Right ventricle myocardium superior (tissue), 1 donor: Measurements from ENCODE around the gene NGB. TPM values are rescaled to one million over a fixed set of nuclear protein-coding genes. Genes with fewer than 3 reads are reported as not detected.

ENCODE experiments used
- ATAC-seq: fragments of 200-7000 bp; cut with Tn5 transposase; one replicate; pipeline ENCODE4 v1.9.1; 2020; ENCODE audit warnings: mild to moderate bottlenecking; ENCODE audit not compliant: poor library complexity
- DNase-seq: peaks from one replicate; pipeline ENCODE4 v3.0.0-alpha.2; 2020
- intact Hi-C: fragments of 100-400 bp; cut with DNase I; formaldehyde crosslinking; loops from one replicate; pipeline ENCODE4 v1.11.2; 2022
- microRNA-seq: library from miRNA; unstranded; fragments of <30 nt; microRNA quantifications from one replicate; pipeline ENCODE4 v1.2.0, GENCODE V29; 2020
- total RNA-seq: library from RNA; stranded (reverse); fragmentation: NEBNext Ultra II Directional; extraction: Animal tissue kit (Norgen Biotek cat#: 25700); gene quantifications from one replicate; pipeline ENCODE4 v1.2.1, GENCODE V29; 2021
- donor health status: DM: no; HTN: yes; CAD: no; lungs with severe emphysema.

The NGB gene
- total RNA-seq, 1 donor from 2014 or later, result not detected

DNA sequence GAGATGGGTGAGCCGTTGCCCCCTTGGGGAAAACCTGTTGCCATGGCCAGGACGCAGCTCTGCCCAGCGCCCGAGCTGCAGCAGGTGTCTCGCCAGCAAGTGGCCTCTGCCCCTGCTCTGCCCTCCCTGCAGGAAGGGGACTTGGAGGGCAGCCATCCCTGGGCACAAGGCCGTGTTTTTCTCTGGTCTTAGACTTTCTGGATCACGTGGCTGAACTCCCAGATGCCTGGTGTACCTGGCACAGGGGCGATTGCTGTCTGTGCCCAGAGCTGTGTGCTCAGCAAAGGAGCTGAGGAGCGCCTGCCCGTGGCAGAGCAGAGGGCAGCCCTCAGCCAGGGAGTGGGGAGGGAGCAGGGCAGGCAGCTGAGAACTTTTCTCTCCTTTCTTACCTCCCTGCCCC is 51.4 kb downstream of the NGB start:
- intact Hi-C loops, result no loop called here
- ATAC-seq, result peak; percentile 75
- peak; percentile 66 for DNase-seq

DNA sequence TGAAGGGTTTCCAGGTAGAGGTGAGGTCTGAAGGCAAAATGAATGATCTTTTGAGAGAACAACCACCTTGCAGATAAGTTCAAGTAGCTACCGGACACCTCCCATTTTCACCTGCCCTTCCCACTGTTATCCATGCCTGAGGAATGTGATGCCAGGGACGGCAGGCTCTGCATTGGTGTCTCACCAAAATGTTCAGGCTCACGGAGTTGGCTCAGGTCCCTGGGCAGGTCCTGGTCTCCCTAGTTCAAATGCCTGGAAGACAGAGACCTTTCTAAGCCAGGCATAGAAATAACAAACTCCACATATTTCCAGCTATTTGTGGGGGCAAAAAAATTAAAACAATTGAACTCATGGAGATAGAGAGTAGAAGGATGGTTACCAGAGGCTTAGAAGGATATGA is 53.5 kb downstream of the NGB start:
- ATAC-seq (no peak), DNase-seq (no peak)
- intact Hi-C loops, result no loop called here

Small RNA genes lying within 50 kb of the gene (microRNA-seq; reads per million reads assigned to microRNA genes)
- not detected for gene MIR1260A

Other genes with a start within 250 kb of the NGB start
- 38.8 TPM for gene IRF2BPL, start 242.5 kb downstream of the NGB start, total RNA-seq
- 64.1 TPM for gene CIPC, start 172.9 kb downstream of the NGB start, total RNA-seq
- not detected for gene ZDHHC22, start 129.4 kb downstream of the NGB start, total RNA-seq
- gene TMEM63C, start 89.4 kb downstream of the NGB start, total RNA-seq, result 2.9 TPM
- gene POMT2, start 49.7 kb upstream of the NGB start, total RNA-seq, result 19.7 TPM
- 14.9 TPM for gene GSTZ1, start 49.8 kb upstream of the NGB start, total RNA-seq
- gene TMED8, start 105.9 kb upstream of the NGB start, total RNA-seq, result 4.8 TPM
- gene SAMD15, start 106.2 kb upstream of the NGB start, total RNA-seq, result not detected
- not detected for gene NOXRED1, start 152.3 kb upstream of the NGB start, total RNA-seq
- 10.9 TPM for gene VIPAS39, start 186.4 kb upstream of the NGB start, total RNA-seq
- 205 TPM for gene AHSA1, start 186.9 kb upstream of the NGB start, total RNA-seq
- gene ISM2, start 227.6 kb upstream of the NGB start, total RNA-seq, result not detected